Ovary (tissue), 10 donors: Measurements from ENCODE around the gene PIERCE2. TPM values are rescaled to one million over a fixed set of nuclear protein-coding genes. Genes with fewer than 3 reads are reported as not detected.

Source experiments
- DNase-seq, 5 donors: peaks; one replicate each; pipeline ENCODE4 v3.0.0-alpha.2; 2019 to 2020
- H3K27ac ChIP-seq, 2 donors: fragments of 200-600 bp; one replicate each; pipeline versions ENCODE4 v1.5.1 to v1.8.0; 2019 to 2022
- H3K27me3 ChIP-seq: fragments of 200-600 bp; one replicate; pipeline ENCODE4 v1.8.0; 2022
- H3K36me3 ChIP-seq: fragments of 200-600 bp; sonication (generic); one replicate; pipeline ENCODE4 v1.5.1; 2019
- H3K4me1 ChIP-seq: one replicate; pipeline ENCODE4 v1.8.1; 2013; ENCODE audit warnings: mild to moderate bottlenecking, moderate library complexity; ENCODE audit not compliant: insufficient read depth
- H3K4me3 ChIP-seq: fragments of 200-600 bp; sonication (generic); one replicate; pipeline ENCODE4 v1.5.1; 2017
- H3K9me3 ChIP-seq, 2 donors: fragments of 200-600 bp in 1 of 2; sonication (generic) in 1 of 2; one replicate each; pipeline versions ENCODE4 v1.5.1 to v1.8.1; 2013 to 2019; ENCODE audit warnings: mild to moderate bottlenecking in 1 of 2, moderate library complexity in 1 of 2
- CTCF ChIP-seq, 3 donors: fragments of 450-650 bp in 2 of 3; fragments of 200-600 bp in 1 of 3; IDR thresholded peaks; one replicate each; pipeline versions ENCODE4 v1.5.1 to v1.8.0; 2016 to 2022; ENCODE audit warnings: antibody characterized with exemption in 3 of 3, mild to moderate bottlenecking in 1 of 3
- EP300 ChIP-seq: sonication (generic); formaldehyde crosslinking; IDR thresholded peaks from one replicate; pipeline ENCODE4 v1.6.1; 2017; ENCODE audit warnings: antibody characterized with exemption
- POLR2A ChIP-seq: fragments of 450-650 bp; IDR thresholded peaks from one replicate; pipeline ENCODE4 v1.6.1; 2017; ENCODE audit warnings: antibody characterized with exemption, mild to moderate bottlenecking, moderate library complexity
- WGBS, 3 donors: extraction: QIAGEN DNeasy Blood & Tissue Kit in 1 of 3; methylation state at CpG; one replicate each; pipeline versions ENCODE4 v1.1.5 to v1.1.7; 2013 to 2017; 5-methylcytosine and 5-hydroxymethylcytosine counted together
- intact Hi-C, 4 donors: fragments of 100-400 bp; cut with DNase I; formaldehyde crosslinking; loops; one replicate each; pipeline versions ENCODE4 v1.11.0 to v1.15.1; 2022 to 2023
- long read RNA-seq, 3 donors: library from polyadenylated mRNA in 2 of 3; unstranded in 2 of 3; transcript quantifications; one replicate each; pipeline ENCODE4 v2.0.0 and lab custom pipeline, GENCODE V29; 2021 to 2026
- polyA plus RNA-seq, 2 donors: library from polyadenylated mRNA; stranded (reverse); fragments of 200-250 nt in 1 of 2; fragments of 350-450 nt in 1 of 2; fragmentation: Illumina TruSeq in 1 of 2; extraction: RNeasy Lipid Tissue Mini Kit (QIAGEN cat#74804) in 1 of 2; gene quantifications; one replicate each; pipeline ENCODE4 v1.2.3, GENCODE V29; 2013 to 2014
- total RNA-seq, 7 donors: library from RNA; depleted of rRNA in 2 of 7; stranded (reverse); fragments of >200 nt in 2 of 7; fragmentation: NEBNext Ultra II Directional in 3 of 7; extraction: Animal tissue kit (Norgen Biotek cat#: 25700) in 3 of 7; gene quantifications; one replicate each; pipeline versions ENCODE4 v1.1.0 to v1.2.4, GENCODE V29; 2016 to 2023
- donor health status: DM: no; HTN: no; CAD: no; lungs with moderate emphysema.
- donor health status: DM: no; HTN: no; CAD: no.
- donor health status: Bipolar disorder and iron deficiency.
- donor health status: DM: yes; HTN: yes; CAD: no.
- donor health status: DM: no; HTN: no; CAD: no.
- donor health status: DM: yes; HTN: yes; CAD: no.

PIERCE2 gene, protein sequence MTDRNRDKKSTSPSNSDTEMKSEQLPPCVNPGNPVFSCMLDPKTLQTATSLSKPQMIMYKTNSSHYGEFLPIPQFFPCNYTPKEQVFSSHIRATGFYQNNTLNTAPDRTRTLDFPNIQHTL
- 1 to 10 TPM in 5 of 7 donors, under 1 TPM in 2; 0.35 to 3.9 (median 1.6) TPM for total RNA-seq
- 1 to 10 TPM; 1.5 to 2.6 TPM for polyA plus RNA-seq
- long read RNA-seq, donor 1 = 0 reads
- long read RNA-seq, donor 2, partial matches to known transcripts = 0 of 2 reads
- long read RNA-seq, donor 2, other reads (novel, unspliced or antisense) = 0 of 2 reads
- long read RNA-seq, donor 3, partial matches to known transcripts = 0 of 1 reads
- long read RNA-seq, donor 3, other reads (novel, unspliced or antisense) = 0 of 1 reads

DNA sequence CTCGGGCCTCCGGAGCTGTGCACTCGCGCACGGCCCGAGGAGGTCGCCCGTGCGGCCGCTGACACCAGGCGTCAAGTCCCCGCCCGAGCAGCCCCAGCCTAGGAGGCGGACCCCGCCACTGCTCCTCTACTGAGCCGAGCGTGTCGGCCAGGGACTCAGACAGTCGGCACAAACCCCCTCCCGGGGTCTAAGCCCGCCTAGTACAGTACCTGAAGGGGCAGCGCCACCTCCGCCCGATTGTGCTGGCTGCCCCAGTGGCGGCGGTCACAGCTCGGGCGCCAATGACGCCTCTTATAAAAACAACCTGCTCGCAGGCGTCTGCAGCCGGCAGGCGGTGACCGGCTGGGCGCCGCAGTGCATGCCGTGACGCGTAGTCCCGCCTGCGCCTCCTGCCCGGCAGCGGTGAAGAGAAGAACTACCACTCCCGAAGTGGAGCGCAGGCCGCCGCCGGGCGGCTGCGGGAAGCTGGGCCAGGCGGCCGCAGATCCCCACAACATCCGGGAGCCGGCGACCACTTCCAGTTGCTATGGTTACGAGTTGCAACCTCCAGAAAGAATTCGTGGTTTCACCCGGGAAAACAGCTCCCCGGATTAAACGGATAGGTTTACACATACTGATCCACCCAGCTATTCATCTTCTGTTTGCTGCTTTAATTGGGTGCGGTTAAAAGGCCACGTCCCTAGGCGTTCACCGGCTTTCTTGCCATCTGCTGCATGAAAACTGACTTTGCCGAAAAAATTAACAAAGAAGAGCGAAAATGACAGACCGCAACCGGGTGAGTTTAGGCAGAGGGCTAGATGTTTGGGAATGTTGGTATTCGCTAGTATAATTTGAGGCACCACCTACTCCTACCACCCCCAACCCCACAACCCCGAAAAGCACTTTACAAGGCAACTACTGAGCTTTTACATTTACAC lies at the start of gene PIERCE2, which contains the start of gene CCPG1:
Gene PIERCE2 (plus strand): TSS at position 484 of the 917 bp plus-strand sequence. CDS start 274 bp downstream, at position 758.
Gene CCPG1 (minus strand): TSS at position 348 of the 917 bp plus-strand sequence. CDS start 18,935 bp downstream, outside the sequence.
- peak within 1 kb of the TSS; percentile 3 to 71 for H3K27ac ChIP-seq
- intact Hi-C loops = no loop called here
- H3K4me3 ChIP-seq = peak within 1 kb of the TSS; percentile 95
- 0 to 1% (median 0%) methylated on average over 41 to 70 of the region's 70 CpGs for WGBS, 3 donors
- no peaks in the 10 kb centered on the region for H3K4me1 ChIP-seq
- TF ChIP-seq CTCF (IDR thresholded peaks at IDR 0.05) = peak; percentile 85 to 94 (median 93)
- no peak for TF ChIP-seq EP300
- TF ChIP-seq POLR2A = peak; percentile 53
- H3K27me3 ChIP-seq = no peaks in the 10 kb centered on the region
- no peaks in the 10 kb centered on the region for H3K36me3 ChIP-seq
- H3K9me3 ChIP-seq = no peaks in the 10 kb centered on the region
- peak; percentile 82 to 92 (median 86) for DNase-seq

DNA sequence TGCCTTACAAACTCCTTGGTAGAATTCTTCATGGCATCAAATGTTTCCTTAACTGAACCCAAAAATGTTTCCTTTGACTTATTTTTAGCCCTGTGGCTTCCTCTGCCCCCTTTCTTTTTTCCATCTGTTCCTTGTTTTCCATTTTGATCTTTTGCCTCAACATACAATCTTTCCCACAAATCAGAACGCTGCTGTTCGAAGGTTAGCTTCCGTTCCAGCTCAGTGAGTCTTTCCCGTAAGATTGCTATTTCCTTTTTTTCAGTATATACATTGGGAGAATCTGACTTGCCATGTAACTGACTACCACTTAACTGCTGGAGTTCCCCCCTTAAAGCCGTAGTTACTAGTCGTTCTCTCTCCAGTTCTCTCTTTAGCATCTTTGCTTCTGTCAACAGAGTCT lies 48.0 kb upstream of the PIERCE2 start:
- H3K27me3 ChIP-seq = no peaks in the 10 kb centered on the region
- H3K4me3 ChIP-seq = no peak overlapping the region
- H3K4me1 ChIP-seq = no peaks in the 10 kb centered on the region
- H3K9me3 ChIP-seq = no peaks in the 10 kb centered on the region
- intact Hi-C loops = no loop called here
- WGBS, 3 donors = 69 to 73% (median 73%) methylated on average over 6 of the region's 6 CpGs
- H3K27ac ChIP-seq = no peak overlapping the region
- no peak for DNase-seq
- no peaks in the 10 kb centered on the region for H3K36me3 ChIP-seq
- TF ChIP-seq EP300 (no peak), CTCF (IDR thresholded peaks at IDR 0.05) (no peak), POLR2A (no peak)

- intact Hi-C loops = no loop called here
- TF ChIP-seq EP300 (no peak), POLR2A (no peak), CTCF (IDR thresholded peaks at IDR 0.05) (no peak)
- H3K4me3 ChIP-seq = no peak overlapping the region
- H3K36me3 ChIP-seq = no peaks in the 10 kb centered on the region
- no peaks in the 10 kb centered on the region for H3K9me3 ChIP-seq
- no peaks in the 10 kb centered on the region for H3K4me1 ChIP-seq
- H3K27ac ChIP-seq = no peak overlapping the region
- 90 to 93% (median 93%) methylated on average over 10 of the region's 10 CpGs for WGBS, 3 donors
- DNase-seq = no peak
- H3K27me3 ChIP-seq = no peaks in the 10 kb centered on the region
Observed at GRCh38 chr15:55361048-55361447, 47.2 kb upstream of the PIERCE2 start.

DNA sequence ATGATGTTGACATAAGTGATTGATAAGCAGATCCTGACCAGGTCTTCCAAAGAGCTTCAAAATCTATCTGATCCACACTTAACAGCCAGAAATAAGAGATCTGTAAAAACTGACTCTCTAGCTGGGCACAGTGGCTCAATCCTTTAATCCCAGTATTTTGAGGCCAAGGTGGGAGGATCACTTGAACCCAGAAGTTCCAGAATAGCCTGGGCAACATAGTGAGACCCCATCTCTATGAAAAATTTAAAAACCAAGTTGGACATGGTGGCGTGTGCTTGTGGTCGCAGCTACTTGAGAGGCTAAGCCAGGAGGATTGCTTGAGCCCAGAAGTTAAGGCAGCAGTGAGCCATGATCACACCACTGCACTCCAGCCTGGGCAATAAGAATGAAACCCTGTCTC lies 45.7 kb upstream of the PIERCE2 start:
- no peak for TF ChIP-seq POLR2A
- Histone ChIP-seq H3K9me3 (no peaks in the 10 kb centered on the region), H3K4me3 (no peak overlapping the region), H3K27me3 (no peaks in the 10 kb centered on the region), H3K27ac (no peak overlapping the region), H3K4me1 (no peaks in the 10 kb centered on the region), H3K36me3 (no peaks in the 10 kb centered on the region)
- no peak for DNase-seq
- intact Hi-C loops = no loop called here
- WGBS, 3 donors = 96 to 100% (median 98%) methylated on average over 2 of the region's 2 CpGs
